Measurements from ENCODE around the gene VPS26A. TPM values are rescaled to one million over a fixed set of nuclear protein-coding genes. Genes with fewer than 3 reads are reported as not detected.
A peak's percentile ranks its signal among the peaks of the same experiment; 100 is the strongest.

Gene VPS26A
- polyA plus RNA-seq, 1 experiment = 44.4 TPM

GRCh38 chr10:69180525-69181204 lies 56.7 kb downstream of the VPS26A start:
- H3K27me3 ChIP-seq (ENCODE audit: control insufficient read depth, insufficient read depth, low read length) = no peaks in the 10 kb centered on the region
- peaks cover 4% of the 10 kb centered on the region; the same call in 1 of the 2 replicates for H3K9me3 ChIP-seq (ENCODE audit: control insufficient read depth, insufficient read depth, low read length)
- H3K27ac ChIP-seq (ENCODE audit: low read depth, low read length) = peak overlapping the region; percentile 95
- no peak for DNase-seq (ENCODE audit: low read depth, low spot score)
- TF ChIP-seq CTCF (IDR thresholded peaks at IDR 0.05; ENCODE audit: low read depth, low read length) = no peak
- ChIA-PET POLR2A (interaction anchor here (1.0 kb wide), 1 partner anchor 225 kb away, joined by 3 read pairs; the partner anchor contains the start of gene DDX21), CTCF (no interaction called here)
- peak overlapping the region; percentile 99 for H3K4me3 ChIP-seq (ENCODE audit: low read depth, low read length)

GRCh38 chr10:69181433-69181832 lies 57.5 kb downstream of the VPS26A start:
- no peak for DNase-seq (ENCODE audit: low read depth, low spot score)
- Histone ChIP-seq H3K27ac (ENCODE audit: low read depth, low read length) (no peak overlapping the region), H3K4me3 (ENCODE audit: low read depth, low read length) (peak overlapping the region; percentile 99; the same call in 1 of the 2 replicates), H3K27me3 (ENCODE audit: control insufficient read depth, insufficient read depth, low read length) (no peaks in the 10 kb centered on the region), H3K9me3 (ENCODE audit: control insufficient read depth, insufficient read depth, low read length) (peaks cover 4% of the 10 kb centered on the region; the same call in 1 of the 2 replicates)
- CTCF ChIA-PET = no interaction called here
- POLR2A ChIA-PET = no interaction called here
- TF ChIP-seq CTCF (IDR thresholded peaks at IDR 0.05; ENCODE audit: low read depth, low read length) = no peak

GRCh38 chr10:69182005-69182404 lies 58.0 kb downstream of the VPS26A start:
- H3K27ac ChIP-seq (ENCODE audit: low read depth, low read length) = no peak overlapping the region
- POLR2A ChIA-PET = no interaction called here
- CTCF ChIA-PET = no interaction called here
- TF ChIP-seq CTCF (IDR thresholded peaks at IDR 0.05; ENCODE audit: low read depth, low read length) = no peak
- H3K4me3 ChIP-seq (ENCODE audit: low read depth, low read length) = no peak overlapping the region
- DNase-seq (ENCODE audit: low read depth, low spot score) = no peak
- peaks cover 4% of the 10 kb centered on the region; the same call in 1 of the 2 replicates for H3K9me3 ChIP-seq (ENCODE audit: control insufficient read depth, insufficient read depth, low read length)
- H3K27me3 ChIP-seq (ENCODE audit: control insufficient read depth, insufficient read depth, low read length) = no peaks in the 10 kb centered on the region

- CTCF ChIA-PET = interaction anchor here (0.6 to 1.1 kb wide), 3 partner anchors 59 to 230 kb away, joined by 3 read pairs; partner anchors contain the start of gene DDX21
- no peak for TF ChIP-seq CTCF (IDR thresholded peaks at IDR 0.05; ENCODE audit: low read depth, low read length)
- POLR2A ChIA-PET = no interaction called here
Observed at GRCh38 chr10:69186524-69186923, 62.5 kb downstream of the VPS26A start.

GRCh38 chr10:69201045-69201444 lies 77.1 kb downstream of the VPS26A start:
- Histone ChIP-seq H3K27ac (ENCODE audit: low read depth, low read length) (no peak overlapping the region), H3K4me3 (ENCODE audit: low read depth, low read length) (no peak overlapping the region), H3K27me3 (ENCODE audit: control insufficient read depth, insufficient read depth, low read length) (no peaks in the 10 kb centered on the region), H3K9me3 (ENCODE audit: control insufficient read depth, insufficient read depth, low read length) (no peaks in the 10 kb centered on the region)
- DNase-seq (ENCODE audit: low read depth, low spot score) = no peak
- TF ChIP-seq CTCF (IDR thresholded peaks at IDR 0.05; ENCODE audit: low read depth, low read length) = no peak
- ChIA-PET POLR2A (no interaction called here), CTCF (no interaction called here)

More at GRCh38 chr10:69186524-69186923, 62.5 kb downstream of the VPS26A start:
- no peak for DNase-seq (ENCODE audit: low read depth, low spot score)
- Histone ChIP-seq H3K9me3 (ENCODE audit: control insufficient read depth, insufficient read depth, low read length) (no peaks in the 10 kb centered on the region), H3K27ac (ENCODE audit: low read depth, low read length) (no peak overlapping the region), H3K27me3 (ENCODE audit: control insufficient read depth, insufficient read depth, low read length) (no peaks in the 10 kb centered on the region), H3K4me3 (ENCODE audit: low read depth, low read length) (no peak overlapping the region)
